PC-3 (cell line): ENCODE data around the gene PTPRA. TPM values are rescaled to one million over a fixed set of nuclear protein-coding genes. Genes with fewer than 3 reads are reported as not detected.
"Not testable (repeated sequence)": the region's sequence is repeated elsewhere in the genome, so short reads cannot be mapped to it uniquely, and the experiment has no call there.

ENCODE experiments used
- ATAC-seq: fragments of 200-7000 bp; cut with Tn5 transposase; 2 replicates; pipeline ENCODE4 v1.9.1; 2020; ENCODE audit warnings: mild to moderate bottlenecking, moderate library complexity
- BruUV-seq: library from RNA; stranded (reverse); fragments of 400-500 nt; replicated peaks from 2 replicates; lab custom pipeline; 2021; lab: Mats Ljungman, UMichigan
- CTCF ChIA-PET: fragments of 300-600 bp; sonication (Branson Sonifier 250); formaldehyde crosslinking; loops from one replicate; lab custom pipeline; 2022; ENCODE audit warnings: antibody characterized with exemption; lab: Charles Lee
- POLR2A ChIA-PET: fragments of 300-600 bp; sonication (Branson Sonifier 250); formaldehyde crosslinking; loops from one replicate; lab custom pipeline; 2022; ENCODE audit warnings: antibody characterized with exemption; ENCODE audit not compliant: unreplicated experiment; lab: Charles Lee
- DNase-seq: peaks from one replicate; pipeline ENCODE4 v3.0.0-alpha.2; 2015
- H2AFZ ChIP-seq: fragments of 300-600 bp; sonication (generic); 2 replicates; pipeline ENCODE4 v1.6.0; 2016; ENCODE audit warnings: antibody characterized with exemption, low read length
- H3F3A ChIP-seq: fragments of 300-600 bp; sonication (generic); one replicate; pipeline ENCODE4 v1.6.0; 2017; ENCODE audit warnings: antibody characterized with exemption, low read length, control low read depth, mild to moderate bottlenecking; ENCODE audit not compliant: unreplicated experiment
- H3K27ac ChIP-seq: fragments of 300-600 bp; sonication (generic); 2 replicates; pipeline ENCODE4 v1.5.1; 2016; ENCODE audit warnings: mild to moderate bottlenecking, low read length
- H3K27me3 ChIP-seq: fragments of 300-600 bp; sonication (generic); 2 replicates; pipeline ENCODE4 v1.6.1; 2016; ENCODE audit warnings: low read length, mixed read lengths
- H3K36me3 ChIP-seq: fragments of 300-600 bp; sonication (generic); 2 replicates; pipeline ENCODE4 v1.6.1; 2016; ENCODE audit warnings: low read depth, mixed run types, low read length, mixed read lengths
- H3K4me1 ChIP-seq: fragments of 300-600 bp; sonication (generic); 2 replicates; pipeline ENCODE4 v1.5.1; 2016; ENCODE audit warnings: low read length; ENCODE audit not compliant: insufficient read depth
- H3K4me2 ChIP-seq: fragments of 300-600 bp; sonication (generic); 2 replicates; pipeline ENCODE4 v1.6.0; 2016; ENCODE audit warnings: low read length
- H3K4me3 ChIP-seq: fragments of 300-600 bp; sonication (generic); 2 replicates; pipeline ENCODE4 v1.5.1; 2016; ENCODE audit warnings: mild to moderate bottlenecking, low read length, mixed read lengths
- H3K79me2 ChIP-seq: fragments of 300-600 bp; sonication (generic); 2 replicates; pipeline ENCODE4 v1.6.1; 2017; ENCODE audit warnings: low read length, mixed read lengths
- H3K9ac ChIP-seq: fragments of 300-600 bp; sonication (generic); 2 replicates; pipeline ENCODE4 v1.6.0; 2016; ENCODE audit warnings: mild to moderate bottlenecking, low read length
- H3K9me2 ChIP-seq: fragments of 300-600 bp; sonication (generic); replicated peaks from 2 replicates; pipeline ENCODE4 v1.6.1; 2016; ENCODE audit warnings: mixed run types, low read length, mixed read lengths
- H3K9me3 ChIP-seq: fragments of 300-600 bp; sonication (generic); 2 replicates; pipeline ENCODE4 v1.6.1; 2016; ENCODE audit warnings: low read length, mixed read lengths
- H4K20me1 ChIP-seq: fragments of 300-600 bp; sonication (generic); 2 replicates; pipeline ENCODE4 v1.6.1; 2016; ENCODE audit warnings: low read length, mixed read lengths
- EZH2 ChIP-seq: fragments of 300-600 bp; sonication (generic); IDR thresholded peaks from one replicate; pipeline ENCODE4 v1.6.1; 2017; ENCODE audit warnings: antibody characterized with exemption, mild to moderate bottlenecking, low read length; ENCODE audit not compliant: unreplicated experiment
- EZH2phosphoT487 ChIP-seq: fragments of 300-600 bp; sonication (generic); IDR thresholded peaks from 2 replicates; pipeline ENCODE4 v1.6.1; 2018; ENCODE audit warnings: mild to moderate bottlenecking, antibody characterized with exemption, low read length, borderline replicate concordance
- intact Hi-C: fragments of 100-400 bp; cut with micrococcal nuclease; formaldehyde crosslinking; loops from 2 replicates; pipeline ENCODE4 v1.9.0; 2023
- total RNA-seq: library from RNA; depleted of rRNA; stranded (reverse); fragments of >200 nt; gene quantifications from 2 replicates; pipeline ENCODE4 v1.2.3, GENCODE V29; 2014
- TF ChIP-seq, protein P1 (sequence below): fragments of 300-600 bp; sonication (generic); conservative IDR thresholded peaks from 2 replicates; pipeline ENCODE4 v1.5.1; 2017; ENCODE audit warnings: antibody characterized with exemption, low read depth, mild to moderate bottlenecking, low read length

PTPRA gene
- total RNA-seq, 1 experiment from 2014 or later: 35.0 TPM

DNA sequence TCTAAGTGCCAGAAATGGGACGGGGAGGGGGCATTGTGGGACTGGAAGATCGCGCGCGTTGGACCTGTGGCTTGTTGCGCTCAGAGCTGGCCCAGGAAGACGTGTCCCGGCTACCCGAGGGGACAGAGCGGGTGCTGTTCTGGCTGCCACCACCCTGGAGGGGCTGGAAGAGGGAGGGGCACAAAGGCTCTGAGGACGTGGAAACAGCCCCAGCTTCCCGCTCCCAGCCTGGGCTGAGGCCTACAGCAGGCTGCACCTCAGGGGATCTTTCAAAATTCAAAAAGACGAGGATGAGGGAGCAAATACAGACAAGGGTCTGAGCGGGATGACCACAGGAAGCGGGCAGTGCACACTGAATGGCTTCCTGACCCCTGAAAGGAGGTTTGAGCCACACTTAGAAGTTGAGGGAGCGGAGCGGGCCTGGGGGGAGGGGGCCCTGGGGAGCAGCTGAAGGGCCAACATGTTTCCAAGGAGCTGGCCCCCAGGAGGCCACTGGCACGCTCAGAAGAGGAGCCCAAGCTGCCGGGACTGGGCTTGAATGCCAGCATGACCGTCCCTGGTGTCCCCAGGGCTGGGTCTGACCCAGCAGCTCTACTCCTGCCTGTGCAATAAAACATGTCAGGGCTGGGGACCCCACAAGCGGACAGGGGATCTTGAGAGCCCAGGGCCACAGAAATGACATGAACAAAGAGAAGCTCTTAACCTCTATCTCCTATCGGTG lies 199.4 kb downstream of the PTPRA start:
- H3K9me2 ChIP-seq: no peaks in the 10 kb centered on the region
- H3K9me3 ChIP-seq: no peaks in the 10 kb centered on the region
- no peaks in the 10 kb centered on the region for H4K20me1 ChIP-seq
- ATAC-seq: no peak
- no peaks in the 10 kb centered on the region for H3K4me1 ChIP-seq
- DNase-seq: no peak
- no peaks in the 10 kb centered on the region for H3F3A ChIP-seq
- TF ChIP-seq EZH2 (no peak), EZH2phosphoT487 (no peak)
- TF ChIP-seq, protein P1, sequence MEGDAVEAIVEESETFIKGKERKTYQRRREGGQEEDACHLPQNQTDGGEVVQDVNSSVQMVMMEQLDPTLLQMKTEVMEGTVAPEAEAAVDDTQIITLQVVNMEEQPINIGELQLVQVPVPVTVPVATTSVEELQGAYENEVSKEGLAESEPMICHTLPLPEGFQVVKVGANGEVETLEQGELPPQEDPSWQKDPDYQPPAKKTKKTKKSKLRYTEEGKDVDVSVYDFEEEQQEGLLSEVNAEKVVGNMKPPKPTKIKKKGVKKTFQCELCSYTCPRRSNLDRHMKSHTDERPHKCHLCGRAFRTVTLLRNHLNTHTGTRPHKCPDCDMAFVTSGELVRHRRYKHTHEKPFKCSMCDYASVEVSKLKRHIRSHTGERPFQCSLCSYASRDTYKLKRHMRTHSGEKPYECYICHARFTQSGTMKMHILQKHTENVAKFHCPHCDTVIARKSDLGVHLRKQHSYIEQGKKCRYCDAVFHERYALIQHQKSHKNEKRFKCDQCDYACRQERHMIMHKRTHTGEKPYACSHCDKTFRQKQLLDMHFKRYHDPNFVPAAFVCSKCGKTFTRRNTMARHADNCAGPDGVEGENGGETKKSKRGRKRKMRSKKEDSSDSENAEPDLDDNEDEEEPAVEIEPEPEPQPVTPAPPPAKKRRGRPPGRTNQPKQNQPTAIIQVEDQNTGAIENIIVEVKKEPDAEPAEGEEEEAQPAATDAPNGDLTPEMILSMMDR: no peak
- H3K27ac ChIP-seq: no peak overlapping the region
- H3K4me3 ChIP-seq: no peak overlapping the region
- no peaks in the 10 kb centered on the region for H3K27me3 ChIP-seq
- H3K79me2 ChIP-seq: no peaks in the 10 kb centered on the region
- no peak overlapping the region for H2AFZ ChIP-seq
- CTCF ChIA-PET: interaction anchor here (0.5 kb wide), 1 partner anchor 12 kb away, joined by 5 read pairs; no protein-coding TSS in a partner anchor
- POLR2A ChIA-PET: interaction anchor here (0.7 kb wide), 1 partner anchor 88 kb away, joined by 5 read pairs; no protein-coding TSS in a partner anchor
- H3K36me3 ChIP-seq: no peaks in the 10 kb centered on the region
- no peak overlapping the region for H3K4me2 ChIP-seq
- intact Hi-C loops: no loop called here
- H3K9ac ChIP-seq: no peak overlapping the region
- BruUV-seq: no TSS peak

DNA sequence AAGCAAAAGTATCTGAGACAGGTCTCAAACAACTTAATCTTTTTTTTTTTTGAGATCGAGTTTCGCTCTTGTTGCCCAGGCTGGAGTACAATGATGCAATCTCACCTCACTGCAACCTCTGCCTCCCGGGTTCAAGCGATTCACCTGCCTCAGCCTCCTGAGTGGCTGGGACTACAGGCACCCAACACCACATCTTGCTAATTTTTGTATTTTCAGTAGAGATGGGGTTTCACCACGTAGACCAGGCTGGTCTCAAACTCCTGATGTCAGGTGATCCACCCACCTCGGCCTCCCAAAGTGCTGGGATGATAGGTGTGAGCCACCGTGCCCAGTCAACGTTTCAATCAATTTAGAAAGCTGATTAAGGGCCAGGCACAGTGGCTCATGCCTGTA lies 200.0 kb downstream of the PTPRA start:
- intact Hi-C loops, H3K9ac ChIP-seq, H3K4me2 ChIP-seq, ATAC-seq, H3K36me3 ChIP-seq, H3K27ac ChIP-seq, POLR2A ChIA-PET, H3K9me3 ChIP-seq, BruUV-seq, H3K9me2 ChIP-seq, CTCF ChIA-PET, H3K79me2 ChIP-seq, H3F3A ChIP-seq, H3K4me1 ChIP-seq, H3K27me3 ChIP-seq, H3K4me3 ChIP-seq, DNase-seq, H4K20me1 ChIP-seq, H2AFZ ChIP-seq: not testable (repeated sequence)

DNA sequence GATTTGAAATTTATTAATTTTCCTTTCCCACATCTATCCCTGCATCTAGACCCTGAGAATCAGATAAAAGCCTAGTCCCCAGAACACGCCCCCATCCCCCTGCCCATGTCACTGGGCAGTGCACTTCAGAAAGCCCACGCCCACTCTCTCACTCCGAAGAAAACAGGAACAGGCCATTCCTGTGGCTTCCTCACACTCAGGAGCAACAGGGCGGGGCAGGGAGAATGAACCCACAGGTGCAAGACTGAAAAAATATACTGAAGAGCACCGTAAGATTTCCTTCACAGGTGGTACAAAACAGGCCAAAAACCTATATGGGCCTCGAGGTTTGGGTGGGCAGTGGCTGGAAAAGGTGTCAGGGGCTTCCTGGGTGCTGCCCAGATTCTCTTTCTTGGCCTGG lies 201.5 kb downstream of the PTPRA start:
- CTCF ChIA-PET: no interaction called here
- no TSS peak for BruUV-seq
- no peaks in the 10 kb centered on the region for H3K27me3 ChIP-seq

DNA sequence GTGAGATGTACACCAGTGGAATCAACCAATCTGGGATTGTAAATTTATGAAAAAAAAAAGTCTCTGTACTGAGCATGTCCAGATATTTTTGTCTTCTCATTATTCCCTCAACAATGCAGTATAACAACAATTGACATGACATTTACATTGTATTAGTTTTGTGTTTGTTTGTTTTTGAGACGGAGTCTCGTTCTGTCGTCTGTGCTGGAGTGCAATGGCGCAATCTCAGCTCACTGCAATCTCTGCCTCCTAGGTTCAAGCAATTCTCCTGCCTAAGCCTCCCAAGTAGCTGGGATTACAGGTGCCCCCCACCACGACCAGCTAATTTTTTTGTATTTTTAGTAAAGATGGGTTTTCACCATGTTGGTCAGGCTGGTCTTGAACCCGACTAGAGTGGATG lies 202.0 kb downstream of the PTPRA start:
- H3K79me2 ChIP-seq, H3K9ac ChIP-seq, H2AFZ ChIP-seq, DNase-seq, POLR2A ChIA-PET, H3F3A ChIP-seq, H3K9me2 ChIP-seq, BruUV-seq, H3K4me2 ChIP-seq, H3K36me3 ChIP-seq, CTCF ChIA-PET, H3K9me3 ChIP-seq, H3K27ac ChIP-seq, H3K27me3 ChIP-seq, ATAC-seq, H4K20me1 ChIP-seq, intact Hi-C loops, H3K4me1 ChIP-seq, H3K4me3 ChIP-seq: not testable (repeated sequence)

More for the DNA sequence above, 201.5 kb downstream of the PTPRA start:
- POLR2A ChIA-PET: no interaction called here
- Histone ChIP-seq H3F3A (no peaks in the 10 kb centered on the region), H3K4me2 (no peak overlapping the region), H2AFZ (peak overlapping the region; percentile 20; the same call in 1 of the 2 replicates), H3K4me1 (no peaks in the 10 kb centered on the region), H3K79me2 (no peaks in the 10 kb centered on the region), H3K9ac (no peak overlapping the region), H4K20me1 (no peaks in the 10 kb centered on the region), H3K4me3 (no peak overlapping the region), H3K27ac (no peak overlapping the region), H3K9me2 (no peaks in the 10 kb centered on the region), H3K9me3 (no peaks in the 10 kb centered on the region), H3K36me3 (no peaks in the 10 kb centered on the region)
- ATAC-seq (0 out of 2 replicates have a peak, but pooled peaks have one; percentile 7), DNase-seq (peak; percentile 38)
- intact Hi-C loops: no loop called here
- TF ChIP-seq, protein P1: no peak
- TF ChIP-seq EZH2phosphoT487 (no peak), EZH2 (no peak)
